Hepatocyte (in vitro differentiated cells): ENCODE results near the gene ADCY1. TPM values are rescaled to one million over a fixed set of nuclear protein-coding genes. Genes with fewer than 3 reads are reported as not detected.

Experiments used
- DNase-seq: peaks from one replicate; pipeline ENCODE4 v3.0.0-alpha.2; 2016; ENCODE audit warnings: low spot score
- H2AFZ ChIP-seq: fragments of 200-600 bp; sonication (generic); 2 replicates; pipeline ENCODE4 v1.6.0; 2016; ENCODE audit warnings: antibody characterized with exemption, mild to moderate bottlenecking
- H3K27ac ChIP-seq: fragments of 200-600 bp; sonication (generic); 2 replicates; pipeline ENCODE4 v1.5.1; 2016; ENCODE audit warnings: mild to moderate bottlenecking
- H3K27me3 ChIP-seq: fragments of 200-600 bp; sonication (generic); 2 replicates; pipeline ENCODE4 v1.6.1; 2016
- H3K36me3 ChIP-seq: fragments of 200-600 bp; sonication (generic); replicated peaks from 2 replicates; pipeline ENCODE4 v1.5.1; 2016; ENCODE audit warnings: low read depth; ENCODE audit not compliant: insufficient read depth
- H3K4me1 ChIP-seq: fragments of 200-600 bp; sonication (generic); 2 replicates; pipeline ENCODE4 v1.5.1; 2016; ENCODE audit warnings: mild to moderate bottlenecking, moderate library complexity; ENCODE audit not compliant: insufficient read depth
- H3K4me2 ChIP-seq: fragments of 200-600 bp; sonication (generic); 2 replicates; pipeline ENCODE4 v1.6.0; 2016
- H3K4me3 ChIP-seq: fragments of 200-600 bp; sonication (generic); 2 replicates; pipeline ENCODE4 v1.5.1; 2016; ENCODE audit warnings: mild to moderate bottlenecking
- H3K79me2 ChIP-seq: fragments of 200-600 bp; sonication (generic); 2 replicates; pipeline ENCODE4 v1.6.0; 2017; ENCODE audit warnings: mild to moderate bottlenecking
- H3K9me2 ChIP-seq: fragments of 200-600 bp; sonication (generic); replicated peaks from 2 replicates; pipeline ENCODE4 v1.6.0; 2017; ENCODE audit warnings: mild to moderate bottlenecking; ENCODE audit not compliant: insufficient read depth
- H3K9me3 ChIP-seq: fragments of 200-600 bp; sonication (generic); 2 replicates; pipeline ENCODE4 v1.5.1; 2016; ENCODE audit warnings: low read depth, mild to moderate bottlenecking
- H4K20me1 ChIP-seq: fragments of 200-600 bp; sonication (generic); 2 replicates; pipeline ENCODE4 v1.6.0; 2016; ENCODE audit warnings: mild to moderate bottlenecking; ENCODE audit not compliant: insufficient read depth, poor library complexity, severe bottlenecking
- EZH2 ChIP-seq: fragments of 200-600 bp; sonication (generic); IDR thresholded peaks from 2 replicates; pipeline ENCODE4 v1.6.1; 2016; ENCODE audit warnings: antibody characterized with exemption, mild to moderate bottlenecking, borderline replicate concordance
- EZH2phosphoT487 ChIP-seq: fragments of 200-600 bp; sonication (generic); IDR thresholded peaks from one replicate; pipeline ENCODE4 v1.6.1; 2018; ENCODE audit warnings: antibody characterized with exemption, mild to moderate bottlenecking, low read depth, moderate library complexity; ENCODE audit not compliant: unreplicated experiment, severe bottlenecking
- WGBS: methylation state at CpG from one replicate; pipeline ENCODE4 v1.1.6; 2016; ENCODE audit warnings: low lambda C conversion rate; ENCODE audit errors: missing lambda C conversion rate; 5-methylcytosine and 5-hydroxymethylcytosine counted together
- polyA plus RNA-seq: library from polyadenylated mRNA; unstranded; fragments of >200 nt; fragmentation: Nextera tagmentation; extraction: Ambion mirVana; gene quantifications from 2 replicates; pipeline ENCODE4 v1.2.1, GENCODE V29; 2016
- total RNA-seq: library from RNA; depleted of rRNA; stranded (reverse); fragments of >200 nt; gene quantifications from 2 replicates; pipeline ENCODE4 v1.2.3, GENCODE V29; 2014
- TF ChIP-seq, protein P1 (sequence below): fragments of 200-600 bp; sonication (generic); IDR thresholded peaks from 2 replicates; pipeline ENCODE4 v1.5.1; 2016; ENCODE audit warnings: antibody characterized with exemption, mild to moderate bottlenecking; ENCODE audit not compliant: poor library complexity

Gene ADCY1
- total and polyA plus RNA-seq, 2 experiments from 2014 or later, result 1.3 to 2.9 TPM

DNA sequence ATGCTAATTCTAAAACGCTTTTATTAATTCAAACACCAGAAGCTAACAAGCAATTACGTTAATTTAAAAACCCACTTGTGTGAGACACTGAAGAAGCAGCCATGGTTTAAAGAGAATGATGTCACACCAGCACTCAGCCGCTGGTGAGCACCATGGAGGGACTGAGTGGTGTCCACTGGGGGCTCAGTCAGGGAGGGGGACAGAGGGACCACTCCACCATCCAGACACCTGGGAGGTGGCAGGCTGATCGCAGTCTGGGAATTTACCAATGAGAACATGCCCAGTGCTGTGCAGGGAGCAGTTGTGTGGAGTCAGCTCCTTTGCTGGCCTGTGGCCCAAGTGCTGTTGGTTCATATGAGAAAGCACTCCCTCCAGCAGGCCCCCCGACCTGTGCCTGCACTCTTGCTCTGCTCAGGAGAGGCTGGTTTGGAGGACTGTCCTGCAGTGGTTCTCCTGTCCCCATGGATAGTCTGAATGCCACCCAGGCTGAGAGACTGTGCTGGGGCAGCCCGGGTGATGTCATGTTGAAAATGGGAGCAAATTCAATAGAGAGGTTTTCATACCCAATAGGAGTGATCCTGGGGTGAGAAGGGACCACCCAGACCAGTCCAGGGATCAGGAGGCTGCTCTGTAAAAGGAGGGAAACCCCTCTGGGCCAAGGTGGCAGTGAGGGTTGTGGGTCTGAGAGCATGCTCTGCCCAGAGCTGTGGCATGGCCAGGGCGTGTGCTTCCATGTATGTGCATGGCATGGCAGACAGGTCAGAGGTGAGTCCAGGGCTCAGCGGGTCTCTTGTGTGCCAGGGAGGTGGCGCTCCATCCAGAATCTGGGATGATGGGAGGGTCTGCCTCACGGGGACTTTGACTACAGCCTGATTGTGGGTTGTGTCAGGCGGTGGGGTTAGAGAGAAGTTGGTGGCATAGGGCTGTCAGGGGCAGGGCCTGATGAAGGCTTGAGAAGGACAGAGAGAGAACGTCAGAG, 12.7 kb downstream of the ADCY1 start:
- no peak for DNase-seq
- no peaks in the 10 kb centered on the region for H3K4me1 ChIP-seq
- no peaks in the 10 kb centered on the region for H3K9me2 ChIP-seq
- no peaks in the 10 kb centered on the region for H3K9me3 ChIP-seq
- H3K4me3 ChIP-seq, result no peak overlapping the region
- no peaks in the 10 kb centered on the region for H3K27me3 ChIP-seq
- H3K27ac ChIP-seq, result no peak overlapping the region
- H3K4me2 ChIP-seq, result no peak overlapping the region
- WGBS, result 91% methylated on average over 12 of the region's 12 CpGs
- no peaks in the 10 kb centered on the region for H4K20me1 ChIP-seq
- TF ChIP-seq, protein P1, sequence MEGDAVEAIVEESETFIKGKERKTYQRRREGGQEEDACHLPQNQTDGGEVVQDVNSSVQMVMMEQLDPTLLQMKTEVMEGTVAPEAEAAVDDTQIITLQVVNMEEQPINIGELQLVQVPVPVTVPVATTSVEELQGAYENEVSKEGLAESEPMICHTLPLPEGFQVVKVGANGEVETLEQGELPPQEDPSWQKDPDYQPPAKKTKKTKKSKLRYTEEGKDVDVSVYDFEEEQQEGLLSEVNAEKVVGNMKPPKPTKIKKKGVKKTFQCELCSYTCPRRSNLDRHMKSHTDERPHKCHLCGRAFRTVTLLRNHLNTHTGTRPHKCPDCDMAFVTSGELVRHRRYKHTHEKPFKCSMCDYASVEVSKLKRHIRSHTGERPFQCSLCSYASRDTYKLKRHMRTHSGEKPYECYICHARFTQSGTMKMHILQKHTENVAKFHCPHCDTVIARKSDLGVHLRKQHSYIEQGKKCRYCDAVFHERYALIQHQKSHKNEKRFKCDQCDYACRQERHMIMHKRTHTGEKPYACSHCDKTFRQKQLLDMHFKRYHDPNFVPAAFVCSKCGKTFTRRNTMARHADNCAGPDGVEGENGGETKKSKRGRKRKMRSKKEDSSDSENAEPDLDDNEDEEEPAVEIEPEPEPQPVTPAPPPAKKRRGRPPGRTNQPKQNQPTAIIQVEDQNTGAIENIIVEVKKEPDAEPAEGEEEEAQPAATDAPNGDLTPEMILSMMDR, result no peak
- no peak for TF ChIP-seq EZH2phosphoT487
- no peak for TF ChIP-seq EZH2
- no peak overlapping the region for H2AFZ ChIP-seq
- no peaks in the 10 kb centered on the region for H3K36me3 ChIP-seq
- H3K79me2 ChIP-seq, result no peaks in the 10 kb centered on the region

DNA sequence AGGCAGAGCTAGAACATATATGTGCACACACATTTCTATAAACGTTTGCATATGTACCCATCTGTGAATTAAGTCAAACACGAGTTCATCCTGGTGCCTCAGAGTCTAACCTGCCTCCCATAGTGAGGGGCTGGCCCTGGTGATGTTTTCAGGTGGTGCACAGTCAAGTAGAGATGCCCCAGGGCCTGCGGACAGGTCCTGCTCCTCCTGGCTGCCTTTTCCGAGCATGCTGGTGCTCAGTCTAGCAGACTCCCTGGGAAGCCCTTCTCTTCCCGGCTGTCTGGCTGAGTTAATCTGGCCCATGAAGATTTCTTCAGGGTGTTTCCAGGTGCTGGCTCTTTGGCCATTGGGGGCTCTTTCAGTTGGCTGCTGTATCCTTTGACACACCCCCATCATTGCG, 14.3 kb downstream of the ADCY1 start:
- Histone ChIP-seq H3K4me3 (no peak overlapping the region), H3K36me3 (no peaks in the 10 kb centered on the region), H3K4me1 (no peaks in the 10 kb centered on the region), H3K27ac (no peak overlapping the region), H3K4me2 (no peak overlapping the region), H3K9me3 (no peaks in the 10 kb centered on the region), H3K27me3 (no peaks in the 10 kb centered on the region), H4K20me1 (no peaks in the 10 kb centered on the region), H2AFZ (no peak overlapping the region), H3K79me2 (no peaks in the 10 kb centered on the region), H3K9me2 (no peaks in the 10 kb centered on the region)
- DNase-seq, result no peak
- 88% methylated on average over 6 of the region's 6 CpGs for WGBS
- no peak for TF ChIP-seq EZH2phosphoT487
- TF ChIP-seq EZH2, result no peak
- TF ChIP-seq, protein P1, result no peak

DNA sequence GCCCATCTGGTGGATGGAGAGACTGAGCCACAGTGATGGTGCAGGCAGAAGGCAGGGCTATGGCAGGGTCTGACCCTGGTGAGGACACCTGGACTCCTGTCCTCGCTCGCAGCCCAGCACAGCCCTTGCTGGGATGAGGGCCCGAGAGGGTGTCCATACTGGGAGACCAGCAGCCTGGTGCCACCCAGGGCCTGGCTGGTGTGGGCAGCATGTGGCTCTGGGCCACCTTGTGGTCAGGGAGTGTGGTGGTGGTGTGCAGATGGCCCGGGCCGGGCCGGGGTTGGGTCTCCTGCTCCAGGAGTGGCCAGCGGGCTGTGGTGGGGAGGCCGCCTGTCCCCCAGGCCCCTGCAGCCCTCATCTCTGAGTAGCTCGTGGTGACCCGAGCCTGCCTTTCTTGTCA, 14.9 kb downstream of the ADCY1 start:
- 98% methylated on average over 8 of the region's 10 CpGs for WGBS
- DNase-seq, result no peak
- TF ChIP-seq EZH2phosphoT487, result no peak
- TF ChIP-seq EZH2, result no peak
- TF ChIP-seq, protein P1, result no peak

More for the DNA sequence above, 14.9 kb downstream of the ADCY1 start:
- H2AFZ ChIP-seq, result no peak overlapping the region
- H3K27me3 ChIP-seq, result no peaks in the 10 kb centered on the region
- H3K4me2 ChIP-seq, result no peak overlapping the region
- H3K36me3 ChIP-seq, result no peaks in the 10 kb centered on the region
- H3K79me2 ChIP-seq, result no peaks in the 10 kb centered on the region
- no peaks in the 10 kb centered on the region for H3K4me1 ChIP-seq
- no peaks in the 10 kb centered on the region for H4K20me1 ChIP-seq
- no peaks in the 10 kb centered on the region for H3K9me3 ChIP-seq
- no peak overlapping the region for H3K4me3 ChIP-seq
- H3K27ac ChIP-seq, result no peak overlapping the region
- no peaks in the 10 kb centered on the region for H3K9me2 ChIP-seq
